ENCODE measurements around the gene CCT8.
"Not testable (repeated sequence)": the region's sequence is repeated elsewhere in the genome, so short reads cannot be mapped to it uniquely, and the experiment has no call there.

The CCT8 gene

GRCh38 chr21:29078869-29079767, 5.7 kb upstream of the CCT8 start:
- CTCF ChIA-PET = interaction anchor here (1.0 to 4.9 kb wide), 4 partner anchors 10 to 42 kb away, joined by 3 to 48 read pairs (median 6); no protein-coding TSS in a partner anchor
- POLR2A ChIA-PET = interaction anchor here (3.1 kb wide), 1 partner anchor 221 kb away, joined by 10 read pairs; no protein-coding TSS in a partner anchor
- no peak for TF ChIP-seq CTCF (IDR thresholded peaks at IDR 0.05; ENCODE audit: control extremely low read depth, extremely low read depth, low read depth, missing control alignments)
- no peak for DNase-seq (ENCODE audit: extremely low spot score)

- ChIA-PET POLR2A (interaction anchor here (1.3 to 2.3 kb wide), 2 partner anchors 9 to 221 kb away, joined by 4 to 8 read pairs; partner anchors contain the start of gene BACH1), CTCF (interaction anchor here (1.4 to 4.9 kb wide), 3 partner anchors 12 to 218 kb away, joined by 3 to 48 read pairs (median 8); no protein-coding TSS in a partner anchor)
- TF ChIP-seq CTCF (IDR thresholded peaks at IDR 0.05; ENCODE audit: control extremely low read depth, extremely low read depth, low read depth, missing control alignments) = no peak
- DNase-seq (ENCODE audit: extremely low spot score) = no peak
Measured at GRCh38 chr21:29077651-29078090, 4.2 kb upstream of the CCT8 start.

GRCh38 chr21:29076731-29077640, 3.5 kb upstream of the CCT8 start:
- POLR2A ChIA-PET = interaction anchor here (0.9 to 2.3 kb wide), 3 partner anchors 10 to 224 kb away, joined by 4 to 8 read pairs (median 4); partner anchors contain the start of gene BACH1
- not testable (repeated sequence) for DNase-seq (ENCODE audit: extremely low spot score)
- CTCF ChIA-PET = interaction anchor here (0.7 to 4.9 kb wide), 7 partner anchors 11 to 299 kb away, joined by 3 to 48 read pairs (median 3); partner anchors contain the start of gene USP16

- ChIA-PET POLR2A (interaction anchor here (2.3 kb wide), 1 partner anchor 223 kb away, joined by 8 read pairs; the partner anchor contains the start of gene BACH1), CTCF (interaction anchor here (0.5 to 1.4 kb wide), 3 partner anchors 51 to 401 kb away, joined by 3 to 4 read pairs (median 3); partner anchors contain the start of gene USP16)
- TF ChIP-seq CTCF (IDR thresholded peaks at IDR 0.05; ENCODE audit: control extremely low read depth, extremely low read depth, low read depth, missing control alignments) = no peak
- no peak for DNase-seq (ENCODE audit: extremely low spot score)
Measured at GRCh38 chr21:29075706-29076466, 2.4 kb upstream of the CCT8 start.

GRCh38 chr21:29074783-29075182, 1.3 kb upstream of the CCT8 start:
- POLR2A ChIA-PET = interaction anchor here (1.6 kb wide), 1 partner anchor 225 kb away, joined by 9 read pairs; the partner anchor contains the start of gene BACH1
- DNase-seq (ENCODE audit: extremely low spot score) = no peak
- TF ChIP-seq CTCF (IDR thresholded peaks at IDR 0.05; ENCODE audit: control extremely low read depth, extremely low read depth, low read depth, missing control alignments) = no peak
- CTCF ChIA-PET = interaction anchor here (1.8 kb wide), 1 partner anchor 302 kb away, joined by 6 read pairs; no protein-coding TSS in a partner anchor

- ChIA-PET POLR2A (interaction anchor here (1.6 kb wide), 1 partner anchor 226 kb away, joined by 9 read pairs; the partner anchor contains the start of gene BACH1), CTCF (interaction anchor here (1.8 kb wide), 1 partner anchor 302 kb away, joined by 6 read pairs; no protein-coding TSS in a partner anchor)
- no peak for TF ChIP-seq CTCF (IDR thresholded peaks at IDR 0.05; ENCODE audit: control extremely low read depth, extremely low read depth, low read depth, missing control alignments)
- DNase-seq (ENCODE audit: extremely low spot score) = no peak
Measured at GRCh38 chr21:29074007-29074376, 544 bp upstream of the CCT8 start.
